HL-60 (cell line): Measurements from ENCODE around the gene RBM10.

Experiments used
- DNase-seq, 2 experiments: peaks; one replicate each; pipeline ENCODE4 v3.0.0-alpha.2; 2010 to 2020; ENCODE audit warnings: low read depth in 1 of 2, low spot score in 1 of 2
- H3K27ac ChIP-seq: fragments of 250-450 bp; sonication (Bioruptor Pico); replicated peaks from 2 replicates; pipeline ENCODE4 v1.5.1; 2020; ENCODE audit warnings: mild to moderate bottlenecking, moderate library complexity
- H3K27me3 ChIP-seq: fragments of 250-450 bp; sonication (Bioruptor Pico); 2 replicates; pipeline ENCODE4 v1.5.1; 2021; ENCODE audit warnings: mild to moderate bottlenecking, moderate library complexity; ENCODE audit not compliant: insufficient read depth, poor library complexity, severe bottlenecking
- H3K4me3 ChIP-seq: replicated peaks from 2 replicates; pipeline ENCODE4 v1.5.1; 2011; ENCODE audit warnings: mild to moderate bottlenecking, control low read depth, low read length; ENCODE audit not compliant: insufficient read depth
- GABPA ChIP-seq: IDR thresholded peaks from 2 replicates; pipeline ENCODE4 v1.6.1; 2012; ENCODE audit warnings: low read depth
- POLR2AphosphoS5 ChIP-seq: IDR thresholded peaks from 2 replicates; pipeline ENCODE4 v1.6.1; 2012; ENCODE audit warnings: low read depth
- REST ChIP-seq: IDR thresholded peaks from 2 replicates; pipeline ENCODE4 v1.6.1; 2012; ENCODE audit warnings: low read depth; ENCODE audit not compliant: insufficient replicate concordance
- SPI1 ChIP-seq: IDR thresholded peaks from 2 replicates; pipeline ENCODE4 v1.6.1; 2012; ENCODE audit warnings: low read depth, mild to moderate bottlenecking, borderline replicate concordance
- TF ChIP-seq, protein P1 (sequence below): IDR thresholded peaks from one replicate; pipeline ENCODE4 v1.5.1; 2011; ENCODE audit warnings: low read length, control low read depth, inconsistent platforms; ENCODE audit not compliant: insufficient read depth

Gene RBM10

GRCh38 chrX:47146121-47146935, 1.3 kb downstream of the RBM10 start:
- DNase-seq = no peak
- Histone ChIP-seq H3K27ac (peak overlapping the region; percentile 24), H3K4me3 (peak overlapping the region; percentile 73)

DNA sequence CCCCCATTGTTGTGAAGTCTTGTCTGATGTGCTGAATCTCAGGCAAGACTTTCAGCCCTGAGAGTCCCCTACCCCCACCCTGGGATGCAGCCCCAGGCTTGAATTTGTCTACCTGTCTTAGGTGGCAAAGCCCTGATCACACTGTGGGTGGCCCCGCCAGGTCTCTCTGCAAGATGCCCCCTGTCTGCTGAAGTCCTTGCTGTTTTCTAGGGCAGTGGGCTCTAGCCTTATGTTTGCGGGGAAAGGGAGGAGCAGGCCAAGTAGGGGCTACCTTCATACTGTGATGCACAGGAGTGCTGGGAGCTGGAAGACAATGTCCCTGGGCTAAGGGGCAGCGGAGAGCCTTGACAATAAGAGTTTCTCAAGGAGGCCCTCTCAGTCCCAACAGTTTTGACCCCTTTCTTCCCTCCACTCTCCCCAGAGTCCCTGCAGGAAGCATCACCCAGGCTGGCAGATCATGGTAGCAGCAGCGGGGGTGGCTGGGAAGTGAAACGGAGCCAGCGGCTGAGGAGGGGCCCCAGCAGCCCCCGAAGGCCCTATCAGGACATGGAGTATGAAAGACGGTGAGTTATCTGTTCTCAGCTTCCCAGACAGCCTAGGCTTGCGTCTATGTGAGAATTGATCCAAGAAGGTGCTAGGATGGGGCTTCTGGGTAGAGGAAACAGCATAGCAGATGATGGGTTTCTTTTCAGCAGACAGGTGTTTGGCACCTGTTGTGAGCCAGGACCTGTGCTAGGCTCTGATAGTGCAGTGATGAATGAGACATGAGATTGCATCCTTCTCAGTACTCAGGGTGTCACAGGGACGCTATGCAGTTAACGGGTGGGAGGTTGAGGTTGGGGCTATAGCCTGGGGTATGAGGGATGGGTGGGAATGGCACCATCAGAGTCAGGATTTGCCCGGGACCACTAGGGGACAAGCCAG, 2.2 kb downstream of the RBM10 start:
- TF ChIP-seq SPI1 (no peak), GABPA (no peak), REST (no peak), POLR2AphosphoS5 (no peak)
- TF ChIP-seq, protein P1, sequence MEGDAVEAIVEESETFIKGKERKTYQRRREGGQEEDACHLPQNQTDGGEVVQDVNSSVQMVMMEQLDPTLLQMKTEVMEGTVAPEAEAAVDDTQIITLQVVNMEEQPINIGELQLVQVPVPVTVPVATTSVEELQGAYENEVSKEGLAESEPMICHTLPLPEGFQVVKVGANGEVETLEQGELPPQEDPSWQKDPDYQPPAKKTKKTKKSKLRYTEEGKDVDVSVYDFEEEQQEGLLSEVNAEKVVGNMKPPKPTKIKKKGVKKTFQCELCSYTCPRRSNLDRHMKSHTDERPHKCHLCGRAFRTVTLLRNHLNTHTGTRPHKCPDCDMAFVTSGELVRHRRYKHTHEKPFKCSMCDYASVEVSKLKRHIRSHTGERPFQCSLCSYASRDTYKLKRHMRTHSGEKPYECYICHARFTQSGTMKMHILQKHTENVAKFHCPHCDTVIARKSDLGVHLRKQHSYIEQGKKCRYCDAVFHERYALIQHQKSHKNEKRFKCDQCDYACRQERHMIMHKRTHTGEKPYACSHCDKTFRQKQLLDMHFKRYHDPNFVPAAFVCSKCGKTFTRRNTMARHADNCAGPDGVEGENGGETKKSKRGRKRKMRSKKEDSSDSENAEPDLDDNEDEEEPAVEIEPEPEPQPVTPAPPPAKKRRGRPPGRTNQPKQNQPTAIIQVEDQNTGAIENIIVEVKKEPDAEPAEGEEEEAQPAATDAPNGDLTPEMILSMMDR = no peak
- DNase-seq = no peak
- H3K27ac ChIP-seq = no peak overlapping the region
- no peaks in the 10 kb centered on the region for H3K27me3 ChIP-seq
- H3K4me3 ChIP-seq = peak overlapping the region; percentile 73

More at GRCh38 chrX:47146121-47146935, 1.3 kb downstream of the RBM10 start:
- no peak for TF ChIP-seq POLR2AphosphoS5
- no peak for TF ChIP-seq REST
- no peak for TF ChIP-seq GABPA
- TF ChIP-seq, protein P1 = no peak
- no peaks in the 10 kb centered on the region for H3K27me3 ChIP-seq

GRCh38 chrX:47148946-47149345, 3.9 kb downstream of the RBM10 start:
- DNase-seq = no peak
- TF ChIP-seq, protein P1 = no peak
- TF ChIP-seq REST (no peak), POLR2AphosphoS5 (no peak), SPI1 (no peak), GABPA (no peak)
- Histone ChIP-seq H3K27me3 (no peaks in the 10 kb centered on the region), H3K4me3 (no peak overlapping the region), H3K27ac (no peak overlapping the region)
